H1 (cell line): Measurements from ENCODE around the gene FTSJ3. TPM values are rescaled to one million over a fixed set of nuclear protein-coding genes. Genes with fewer than 3 reads are reported as not detected.

ENCODE experiments used
- BRCA1 ChIP-seq: IDR thresholded peaks from 2 replicates; pipeline ENCODE4 v1.6.1; 2012; ENCODE audit warnings: low read depth, low read length, improper control_type of control experiment
- CBX8 ChIP-seq: fragments of 300-800, 300-1000 bp; sonication (generic); IDR thresholded peaks from 2 replicates; pipeline ENCODE4 v1.7.1; 2016; ENCODE audit warnings: low read depth, low read length, borderline replicate concordance
- CHD1 ChIP-seq: IDR thresholded peaks from 2 replicates; pipeline ENCODE4 v1.6.1; 2012; ENCODE audit warnings: low read depth, low read length, improper control_type of control experiment
- CREB1 ChIP-seq: IDR thresholded peaks from 2 replicates; pipeline ENCODE4 v1.6.1; 2012; ENCODE audit warnings: inconsistent platforms
- GTF2F1 ChIP-seq: IDR thresholded peaks from 2 replicates; pipeline ENCODE4 v1.6.1; 2012; ENCODE audit warnings: low read depth, low read length, improper control_type of control experiment, borderline replicate concordance
- HDAC6 ChIP-seq: IDR thresholded peaks from one replicate; pipeline ENCODE4 v1.7.1; 2012; ENCODE audit warnings: low read depth, mild to moderate bottlenecking, inconsistent platforms, low read length, moderate library complexity
- JUN ChIP-seq: IDR thresholded peaks from 2 replicates; pipeline ENCODE4 v1.6.1; 2011; ENCODE audit warnings: low read depth, mild to moderate bottlenecking, improper control_type of control experiment, low read length
- KDM5A ChIP-seq: fragments of 200-600 bp; IDR thresholded peaks from 2 replicates; pipeline ENCODE4 v1.7.1; 2012; ENCODE audit warnings: mild to moderate bottlenecking, low read length, inconsistent platforms, mixed read lengths
- MAX ChIP-seq: IDR thresholded peaks from 2 replicates; pipeline ENCODE4 v1.6.1; 2012; ENCODE audit warnings: inconsistent platforms
- NANOG ChIP-seq: IDR thresholded peaks from 2 replicates; pipeline ENCODE4 v1.6.1; 2011; ENCODE audit warnings: low read length, low read depth, mild to moderate bottlenecking, inconsistent platforms; ENCODE audit not compliant: insufficient read depth, poor library complexity, severe bottlenecking
- NRF1 ChIP-seq: IDR thresholded peaks from 2 replicates; pipeline ENCODE4 v1.6.1; 2011; ENCODE audit warnings: mild to moderate bottlenecking, low read depth, low read length, improper control_type of control experiment
- RBBP5 ChIP-seq: IDR thresholded peaks from 2 replicates; pipeline ENCODE4 v1.7.1; 2012; ENCODE audit warnings: low read depth, mild to moderate bottlenecking, inconsistent platforms, low read length, moderate library complexity, borderline replicate concordance
- RFX5 ChIP-seq: IDR thresholded peaks from 2 replicates; pipeline ENCODE4 v1.6.1; 2011; ENCODE audit warnings: low read depth, low read length, improper control_type of control experiment, borderline replicate concordance
- SAP30 ChIP-seq: fragments of 300-600 bp; sonication (generic); IDR thresholded peaks from 2 replicates; pipeline ENCODE4 v1.7.1; 2012; ENCODE audit warnings: low read length, moderate library complexity, mild to moderate bottlenecking, inconsistent platforms; ENCODE audit not compliant: insufficient read depth, insufficient replicate concordance
- SIN3A ChIP-seq, 2 experiments: IDR thresholded peaks in 1 of 2; conservative IDR thresholded peaks in 1 of 2; 2 replicates each; pipeline ENCODE4 v1.6.1; 2011 to 2012; ENCODE audit warnings: low read length in 2 of 2, improper control_type of control experiment in 1 of 2, low read depth in 1 of 2, mild to moderate bottlenecking in 1 of 2
- SIX5 ChIP-seq: IDR thresholded peaks from 2 replicates; pipeline ENCODE4 v1.6.1; 2011; ENCODE audit warnings: mild to moderate bottlenecking, low read depth, low read length
- TAF1 ChIP-seq: IDR thresholded peaks from 2 replicates; pipeline ENCODE4 v1.6.1; 2011; ENCODE audit warnings: mild to moderate bottlenecking, low read depth, low read length
- TAF7 ChIP-seq: optimal IDR thresholded peaks from 2 replicates; pipeline ENCODE3; 2011; ENCODE audit warnings: low read depth, mild to moderate bottlenecking, inconsistent platforms, low read length, moderate library complexity, borderline replicate concordance
- USF2 ChIP-seq: IDR thresholded peaks from 2 replicates; pipeline ENCODE4 v1.6.1; 2011; ENCODE audit warnings: low read length, improper control_type of control experiment
- YY1 ChIP-seq: IDR thresholded peaks from 2 replicates; pipeline ENCODE4 v1.6.1; 2011; ENCODE audit warnings: low read depth, mild to moderate bottlenecking, low read length
- polyA plus RNA-seq, 7 experiments: library from polyadenylated mRNA; depleted of rRNA in 3 of 7; stranded (reverse) in 5 of 7; unstranded in 2 of 7; fragments of >200 nt in 5 of 7; fragments of 200-250 nt in 2 of 7; gene quantifications; 1 replicate in 5 of 7; 2 replicates in 1 of 7; 4 replicates in 1 of 7; pipeline versions ENCODE4 v1.2.1 to v1.2.3, GENCODE V29; 2011 to 2013; ENCODE audit warnings: missing spikeins in 2 of 7, mixed read lengths in 2 of 7
- total RNA-seq: library from RNA; stranded (reverse); fragmentation: NEBNext Ultra II Directional; extraction: Animal tissue kit (Norgen Biotek cat#: 25700); gene quantifications from 2 replicates; pipeline ENCODE4 v1.2.1, GENCODE V29; 2021

The FTSJ3 gene
- total and polyA plus RNA-seq, 2 of the 8 experiments (the other 6 are each of a cell fraction or from before 2014, with no cell fraction given) = 42.7 to 77.2 TPM

- peak; percentile 96 for TF ChIP-seq RFX5
- no peak for TF ChIP-seq HDAC6
- no peak for TF ChIP-seq KDM5A
- TF ChIP-seq BRCA1 = no peak; the same call in 1 of the 2 replicates
- TF ChIP-seq USF2 = peak; percentile 80
- no peak for TF ChIP-seq JUN
- no peak for TF ChIP-seq RBBP5
- TF ChIP-seq TAF1 = no peak; the same call in 1 of the 2 replicates
- peak; percentile 99 for TF ChIP-seq MAX
- TF ChIP-seq TAF7 = no peak
- TF ChIP-seq NANOG = peak; percentile 40
- peak; percentile 94 for TF ChIP-seq CHD1
- TF ChIP-seq SAP30 = no peak
- no peak for TF ChIP-seq CBX8
- TF ChIP-seq SIX5 = peak; percentile 35; the same call in 1 of the 2 replicates
- no peak for TF ChIP-seq YY1
- TF ChIP-seq NRF1 = no peak
- peak; percentile 96 for TF ChIP-seq CREB1
- TF ChIP-seq GTF2F1 = no peak
- peak in 1 of 2 experiments; percentile 52; a peak in 1 of 4 replicates for TF ChIP-seq SIN3A (conservative IDR thresholded peaks at IDR 0.05 in 1 of 2, IDR thresholded peaks at IDR 0.05 in 1 of 2; ENCODE audit: low read depth in 1 of 2, low read length in 2 of 2)
These were observed 21.6 kb upstream of the FTSJ3 start (continued) for GRCh38 chr17:63848834-63849689.
